Nephron (organoid): ENCODE results near the gene MRPL2.
A peak's percentile ranks its signal among the peaks of the same experiment; 100 is the strongest.

Experiments used
- H3K27ac Mint-ChIP-seq, 3 experiments: 2 replicates each; pipeline ENCODE4 v1.8.0; 2020; ENCODE audit warnings: mixed read lengths in 3 of 3, mild to moderate bottlenecking in 2 of 3, moderate library complexity in 1 of 3
- H3K27me3 Mint-ChIP-seq: 2 replicates; pipeline ENCODE4 v1.8.0; 2021; ENCODE audit warnings: low read depth, mild to moderate bottlenecking, moderate library complexity, mixed read lengths
- H3K36me3 Mint-ChIP-seq: 2 replicates; pipeline ENCODE4 v1.8.0; 2020; ENCODE audit warnings: low read depth, mixed read lengths
- H3K4me1 Mint-ChIP-seq: 2 replicates; pipeline ENCODE4 v1.8.0; 2020; ENCODE audit warnings: mixed read lengths
- H3K4me3 Mint-ChIP-seq, 3 experiments: 2 replicates each; pipeline ENCODE4 v1.8.0; 2020; ENCODE audit warnings: mild to moderate bottlenecking in 3 of 3, mixed read lengths in 3 of 3, moderate library complexity in 2 of 3
- H3K9me3 Mint-ChIP-seq: 2 replicates; pipeline ENCODE4 v1.8.0; 2020; ENCODE audit warnings: mixed read lengths
- CTCF ChIP-seq, 3 experiments: fragments of 200-600 bp; sonication (generic); IDR thresholded peaks; one replicate each; pipeline ENCODE4 v1.5.0; 2021; ENCODE audit warnings: antibody characterized with exemption in 3 of 3; ENCODE audit not compliant: unreplicated experiment in 3 of 3

MRPL2 gene

GRCh38 chr6:43097502-43097901 is 38.3 kb upstream of the MRPL2 start:
- no peaks in the 10 kb centered on the region for H3K9me3 Mint-ChIP-seq
- H3K27me3 Mint-ChIP-seq = no peaks in the 10 kb centered on the region
- H3K4me1 Mint-ChIP-seq = peaks cover 51% of the 10 kb centered on the region
- TF ChIP-seq CTCF (IDR thresholded peaks at IDR 0.05; ENCODE audit: unreplicated experiment in 3 of 3) = no peak
- peaks cover 3% of the 10 kb centered on the region for H3K36me3 Mint-ChIP-seq
- H3K4me3 Mint-ChIP-seq = no peak overlapping the region
- H3K27ac Mint-ChIP-seq = peak overlapping the region; percentile 91

GRCh38 chr6:43097098-43097489 is 37.9 kb upstream of the MRPL2 start:
- TF ChIP-seq CTCF (IDR thresholded peaks at IDR 0.05; ENCODE audit: unreplicated experiment in 3 of 3) = no peak
- H3K27ac Mint-ChIP-seq = peak overlapping the region; percentile 89 to 91 (median 91)
- H3K4me3 Mint-ChIP-seq = peak overlapping the region; percentile 1 to 43 (median 41)
- H3K36me3 Mint-ChIP-seq = peaks cover 3% of the 10 kb centered on the region
- peaks cover 55% of the 10 kb centered on the region for H3K4me1 Mint-ChIP-seq
- no peaks in the 10 kb centered on the region for H3K27me3 Mint-ChIP-seq
- no peaks in the 10 kb centered on the region for H3K9me3 Mint-ChIP-seq

DNA sequence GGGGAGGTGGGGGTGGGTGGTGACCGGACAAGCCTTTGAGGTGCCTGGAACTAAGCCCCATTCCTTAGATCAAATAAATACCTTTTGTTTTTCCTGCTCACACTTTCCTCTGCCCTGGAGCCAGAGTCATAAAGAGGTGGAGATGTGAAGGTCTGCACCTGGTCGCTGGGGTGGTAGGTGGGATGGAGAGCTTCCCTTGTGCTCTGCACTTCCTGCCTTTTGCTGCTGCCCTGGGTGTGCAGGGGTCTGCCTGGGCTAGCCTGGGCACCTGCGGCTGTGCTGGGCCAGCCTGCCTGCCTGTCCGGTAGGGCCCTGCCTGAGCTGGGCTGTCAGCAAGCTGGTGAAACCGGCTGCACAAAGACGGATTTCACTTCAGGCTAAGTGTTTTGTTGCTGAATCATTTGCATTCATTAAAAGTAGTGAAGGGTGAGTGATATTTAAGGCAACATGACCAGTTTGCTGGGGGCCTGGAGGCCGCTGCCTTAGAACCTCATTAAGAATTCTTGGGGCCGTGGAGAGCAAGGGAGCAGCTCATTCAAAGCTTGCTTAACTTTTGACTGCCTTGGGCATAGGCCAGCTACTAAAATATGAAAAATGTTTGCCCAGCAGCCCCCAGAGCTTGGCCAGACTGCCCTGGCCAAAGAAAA is 37.3 kb upstream of the MRPL2 start:
- no peaks in the 10 kb centered on the region for H3K27me3 Mint-ChIP-seq
- H3K4me3 Mint-ChIP-seq = peak overlapping the region in 2 of 3 experiments; percentile 6 to 27
- H3K9me3 Mint-ChIP-seq = no peaks in the 10 kb centered on the region
- peak overlapping the region; percentile 89 to 91 (median 91) for H3K27ac Mint-ChIP-seq
- H3K4me1 Mint-ChIP-seq = peaks cover 55% of the 10 kb centered on the region
- peaks cover 3% of the 10 kb centered on the region for H3K36me3 Mint-ChIP-seq
- TF ChIP-seq CTCF (IDR thresholded peaks at IDR 0.05; ENCODE audit: unreplicated experiment in 3 of 3) = no peak

- Mint-ChIP-seq H3K27me3 (no peaks in the 10 kb centered on the region), H3K4me1 (peaks cover 60% of the 10 kb centered on the region), H3K27ac (peak overlapping the region; percentile 89 to 91 (median 91)), H3K36me3 (peaks cover 3% of the 10 kb centered on the region), H3K4me3 (peak overlapping the region in 2 of 3 experiments; percentile 32 to 43), H3K9me3 (no peaks in the 10 kb centered on the region)
- TF ChIP-seq CTCF (IDR thresholded peaks at IDR 0.05; ENCODE audit: unreplicated experiment in 3 of 3) = no peak
Observed at GRCh38 chr6:43095939-43096338, 36.7 kb upstream of the MRPL2 start.

DNA sequence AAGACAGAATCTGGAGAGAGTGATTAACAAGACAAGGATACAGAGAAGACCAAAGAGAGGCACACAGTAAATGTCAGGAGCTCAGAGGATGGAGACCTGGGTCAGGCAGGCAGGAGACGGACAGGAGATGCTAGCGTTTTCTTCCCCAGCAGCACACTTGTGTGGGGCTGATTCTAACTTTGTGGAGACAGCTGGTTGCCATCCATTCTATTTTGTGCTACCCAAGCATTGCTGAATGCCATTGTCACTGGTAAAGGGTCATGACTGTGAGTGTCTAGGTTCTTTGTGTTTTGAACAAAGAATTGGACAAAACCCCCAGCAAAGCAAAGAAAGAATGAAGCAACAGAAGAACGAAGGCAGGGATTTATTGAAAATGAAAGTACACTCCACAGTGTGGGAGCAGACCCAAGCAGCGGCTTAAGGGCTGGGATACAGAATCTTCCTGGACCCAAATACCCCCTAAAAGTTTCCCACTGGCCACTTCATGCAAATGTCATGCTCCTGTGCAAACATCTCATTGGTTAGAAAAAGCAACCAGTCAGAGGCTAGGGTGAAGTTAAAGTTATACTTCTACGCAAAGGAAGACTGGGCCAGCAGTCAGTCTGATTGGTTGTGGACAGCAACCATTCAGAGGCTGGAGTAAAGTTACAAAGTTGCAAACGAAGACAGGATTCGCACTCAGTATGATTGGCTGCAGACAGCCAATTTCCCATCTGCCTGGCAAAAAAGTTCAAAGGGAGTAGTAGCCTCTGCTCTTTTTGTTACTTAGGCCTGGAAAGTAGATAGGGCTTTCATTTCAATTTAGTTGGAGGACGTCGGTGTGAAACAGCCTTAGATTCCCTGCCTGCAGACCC is 34.4 kb upstream of the MRPL2 start:
- Mint-ChIP-seq H3K27ac (peak overlapping the region; percentile 71 to 94 (median 93)), H3K4me3 (peak overlapping the region in 2 of 3 experiments; percentile 50 to 68), H3K27me3 (no peaks in the 10 kb centered on the region), H3K9me3 (no peaks in the 10 kb centered on the region), H3K4me1 (peaks cover 83% of the 10 kb centered on the region), H3K36me3 (peaks cover 3% of the 10 kb centered on the region)
- TF ChIP-seq CTCF (IDR thresholded peaks at IDR 0.05; ENCODE audit: unreplicated experiment in 3 of 3) = no peak
